ENCODE measurements around the gene ARCN1. TPM values are rescaled to one million over a fixed set of nuclear protein-coding genes. Genes with fewer than 3 reads are reported as not detected.
A peak's percentile ranks its signal among the peaks of the same experiment; 100 is the strongest.

Gene ARCN1
- total and polyA plus RNA-seq, 7 experiments from 2014 or later = 71.2 to 170 (median 123) TPM

- POLR2A ChIA-PET = interaction anchor here (1.4 kb wide), 1 partner anchor 28 kb away, joined by 3 read pairs; no protein-coding TSS in a partner anchor
- CTCF ChIA-PET = no interaction called here
- Mint-ChIP-seq H3K4me3 (peak overlapping the region in 7 of 10 donors; percentile 15 to 52 (median 40)), H3K27me3 (peaks cover 0 to 4% (median 0%) of the 10 kb centered on the region in 5 donors), H3K4me1 (peaks cover 0 to 6% (median 0%) of the 10 kb centered on the region in 7 donors), H3K27ac (no peak overlapping the region), H3K36me3 (no peaks in the 10 kb centered on the region), H3K9me3 (peaks cover 0 to 3% (median 0%) of the 10 kb centered on the region in 11 donors)
- Histone ChIP-seq H3K36me3 (ENCODE audit: control insufficient read depth in 2 of 3, insufficient read depth in 3 of 3, low read length in 3 of 3) (no peaks in the 10 kb centered on the region), H3K27me3 (ENCODE audit: control insufficient read depth in 2 of 2, insufficient read depth in 2 of 2, low read length in 2 of 2) (no peaks in the 10 kb centered on the region), H3K27ac (ENCODE audit: low read depth, low read length) (no peak overlapping the region), H3K4me3 (ENCODE audit: low read length) (no peak overlapping the region), H3K4me1 (ENCODE audit: control insufficient read depth in 2 of 2, insufficient read depth in 2 of 2, low read length in 2 of 2) (no peaks in the 10 kb centered on the region), H3K9me3 (ENCODE audit: control insufficient read depth in 2 of 3, low read length in 3 of 3) (no peaks in the 10 kb centered on the region)
- no peak for DNase-seq
- intact Hi-C loops (cut with micrococcal nuclease) = no loop called here
- ATAC-seq = peak; percentile 32
Observed at GRCh38 chr11:118634431-118635236, 62.4 kb downstream of the ARCN1 start.

GRCh38 chr11:118635237-118635591 is 63.0 kb downstream of the ARCN1 start:
- H3K36me3 ChIP-seq (ENCODE audit: control insufficient read depth in 2 of 3, insufficient read depth in 3 of 3, low read length in 3 of 3) = no peaks in the 10 kb centered on the region
- no peak overlapping the region for H3K4me3 ChIP-seq (ENCODE audit: low read length)
- no peaks in the 10 kb centered on the region for H3K9me3 ChIP-seq (ENCODE audit: control insufficient read depth in 2 of 3, low read length in 3 of 3)
- H3K27ac ChIP-seq (ENCODE audit: low read depth, low read length) = no peak overlapping the region
- Mint-ChIP-seq H3K27me3 (peaks cover 0 to 4% (median 0%) of the 10 kb centered on the region in 5 donors), H3K36me3 (no peaks in the 10 kb centered on the region), H3K4me3 (no peak overlapping the region), H3K27ac (no peak overlapping the region), H3K9me3 (peaks cover 0 to 3% (median 0%) of the 10 kb centered on the region in 11 donors), H3K4me1 (peaks cover 0 to 6% (median 0%) of the 10 kb centered on the region in 7 donors)
- H3K27me3 ChIP-seq (ENCODE audit: control insufficient read depth in 2 of 2, insufficient read depth in 2 of 2, low read length in 2 of 2) = no peaks in the 10 kb centered on the region
- H3K4me1 ChIP-seq (ENCODE audit: control insufficient read depth in 2 of 2, insufficient read depth in 2 of 2, low read length in 2 of 2) = no peaks in the 10 kb centered on the region
- intact Hi-C loops (cut with micrococcal nuclease) = no loop called here
- no peak for DNase-seq
- CTCF ChIA-PET = no interaction called here
- POLR2A ChIA-PET = interaction anchor here (1.4 kb wide), 1 partner anchor 29 kb away, joined by 3 read pairs; no protein-coding TSS in a partner anchor
- no peak for ATAC-seq

- H3K36me3 ChIP-seq (ENCODE audit: control insufficient read depth in 2 of 3, insufficient read depth in 3 of 3, low read length in 3 of 3) = no peaks in the 10 kb centered on the region
- H3K27me3 Mint-ChIP-seq = peaks cover 0 to 4% (median 0%) of the 10 kb centered on the region in 5 donors
- H3K4me1 Mint-ChIP-seq = peaks cover 0 to 6% (median 0%) of the 10 kb centered on the region in 7 donors
- ChIA-PET POLR2A (interaction anchor here (1.4 kb wide), 1 partner anchor 29 kb away, joined by 3 read pairs; no protein-coding TSS in a partner anchor), CTCF (no interaction called here)
- H3K27me3 ChIP-seq (ENCODE audit: control insufficient read depth in 2 of 2, insufficient read depth in 2 of 2, low read length in 2 of 2) = no peaks in the 10 kb centered on the region
- no peaks in the 10 kb centered on the region for H3K9me3 ChIP-seq (ENCODE audit: control insufficient read depth in 2 of 3, low read length in 3 of 3)
- H3K4me1 ChIP-seq (ENCODE audit: control insufficient read depth in 2 of 2, insufficient read depth in 2 of 2, low read length in 2 of 2) = no peaks in the 10 kb centered on the region
- ATAC-seq = no peak
- no peak overlapping the region for H3K4me3 Mint-ChIP-seq
- H3K4me3 ChIP-seq (ENCODE audit: low read length) = no peak overlapping the region
- H3K9me3 Mint-ChIP-seq = peaks cover 0 to 3% (median 0%) of the 10 kb centered on the region in 11 donors
- H3K36me3 Mint-ChIP-seq = no peaks in the 10 kb centered on the region
- no peak for DNase-seq
- no peak overlapping the region for H3K27ac ChIP-seq (ENCODE audit: low read depth, low read length)
- intact Hi-C loops (cut with micrococcal nuclease) = no loop called here
- no peak overlapping the region for H3K27ac Mint-ChIP-seq
Observed at GRCh38 chr11:118635642-118636041, 63.4 kb downstream of the ARCN1 start.

- Histone ChIP-seq H3K4me1 (ENCODE audit: control insufficient read depth in 2 of 2, insufficient read depth in 2 of 2, low read length in 2 of 2) (no peaks in the 10 kb centered on the region), H3K4me3 (ENCODE audit: low read length) (no peak overlapping the region), H3K27ac (ENCODE audit: low read depth, low read length) (no peak overlapping the region), H3K9me3 (ENCODE audit: control insufficient read depth in 2 of 3, low read length in 3 of 3) (no peaks in the 10 kb centered on the region), H3K27me3 (ENCODE audit: control insufficient read depth in 2 of 2, insufficient read depth in 2 of 2, low read length in 2 of 2) (no peaks in the 10 kb centered on the region), H3K36me3 (ENCODE audit: control insufficient read depth in 2 of 3, insufficient read depth in 3 of 3, low read length in 3 of 3) (no peaks in the 10 kb centered on the region)
- intact Hi-C loops (cut with micrococcal nuclease) = no loop called here
- ChIA-PET POLR2A (interaction anchor here (0.7 kb wide), 1 partner anchor 368 kb away, joined by 3 read pairs; no protein-coding TSS in a partner anchor), CTCF (interaction anchor here (0.7 kb wide), 1 partner anchor 301 kb away, joined by 3 read pairs; no protein-coding TSS in a partner anchor)
- no peaks in the 10 kb centered on the region for H3K36me3 Mint-ChIP-seq
- H3K9me3 Mint-ChIP-seq = peaks cover 0 to 3% (median 0%) of the 10 kb centered on the region in 11 donors
- DNase-seq (no peak), ATAC-seq (no peak)
- H3K4me3 Mint-ChIP-seq = no peak overlapping the region
- no peak overlapping the region for H3K27ac Mint-ChIP-seq
- peaks cover 0 to 6% (median 0%) of the 10 kb centered on the region in 7 donors for H3K4me1 Mint-ChIP-seq
- peaks cover 0 to 4% (median 0%) of the 10 kb centered on the region in 5 donors for H3K27me3 Mint-ChIP-seq
Observed at GRCh38 chr11:118636569-118637290, 64.5 kb downstream of the ARCN1 start.

GRCh38 chr11:118638726-118639125 is 66.5 kb downstream of the ARCN1 start:
- POLR2A ChIA-PET = no interaction called here
- Mint-ChIP-seq H3K36me3 (no peaks in the 10 kb centered on the region), H3K4me1 (peaks cover 0 to 8% (median 0%) of the 10 kb centered on the region in 7 donors), H3K4me3 (no peak overlapping the region), H3K9me3 (peaks cover 0 to 3% (median 0%) of the 10 kb centered on the region in 11 donors), H3K27ac (no peak overlapping the region), H3K27me3 (peaks cover 0 to 4% (median 0%) of the 10 kb centered on the region in 5 donors)
- Histone ChIP-seq H3K27me3 (ENCODE audit: control insufficient read depth in 2 of 2, insufficient read depth in 2 of 2, low read length in 2 of 2) (no peaks in the 10 kb centered on the region), H3K36me3 (ENCODE audit: control insufficient read depth in 2 of 3, insufficient read depth in 3 of 3, low read length in 3 of 3) (no peaks in the 10 kb centered on the region), H3K9me3 (ENCODE audit: control insufficient read depth in 2 of 3, low read length in 3 of 3) (no peaks in the 10 kb centered on the region), H3K27ac (ENCODE audit: low read depth, low read length) (no peak overlapping the region), H3K4me3 (ENCODE audit: low read length) (no peak overlapping the region), H3K4me1 (ENCODE audit: control insufficient read depth in 2 of 2, insufficient read depth in 2 of 2, low read length in 2 of 2) (no peaks in the 10 kb centered on the region)
- ATAC-seq = no peak
- intact Hi-C loops (cut with micrococcal nuclease) = no loop called here
- no peak for DNase-seq
- CTCF ChIA-PET = no interaction called here

GRCh38 chr11:118639899-118640298 is 67.7 kb downstream of the ARCN1 start:
- Histone ChIP-seq H3K9me3 (ENCODE audit: control insufficient read depth in 2 of 3, low read length in 3 of 3) (no peaks in the 10 kb centered on the region), H3K27me3 (ENCODE audit: control insufficient read depth in 2 of 2, insufficient read depth in 2 of 2, low read length in 2 of 2) (no peaks in the 10 kb centered on the region), H3K4me3 (ENCODE audit: low read length) (no peak overlapping the region), H3K27ac (ENCODE audit: low read depth, low read length) (no peak overlapping the region), H3K4me1 (ENCODE audit: control insufficient read depth in 2 of 2, insufficient read depth in 2 of 2, low read length in 2 of 2) (no peaks in the 10 kb centered on the region), H3K36me3 (ENCODE audit: control insufficient read depth in 2 of 3, insufficient read depth in 3 of 3, low read length in 3 of 3) (no peaks in the 10 kb centered on the region)
- H3K27me3 Mint-ChIP-seq = peaks cover 0 to 4% (median 0%) of the 10 kb centered on the region in 5 donors
- no peak overlapping the region for H3K4me3 Mint-ChIP-seq
- intact Hi-C loops (cut with micrococcal nuclease) = no loop called here
- H3K4me1 Mint-ChIP-seq = peaks cover 0 to 2% (median 0%) of the 10 kb centered on the region in 7 donors
- DNase-seq (no peak), ATAC-seq (no peak)
- no peak overlapping the region for H3K27ac Mint-ChIP-seq
- ChIA-PET CTCF (no interaction called here), POLR2A (interaction anchor here (1.0 kb wide), 1 partner anchor 26 kb away, joined by 4 read pairs; no protein-coding TSS in a partner anchor)
- H3K36me3 Mint-ChIP-seq = peaks cover 0 to 3% (median 0%) of the 10 kb centered on the region in 5 donors
- H3K9me3 Mint-ChIP-seq = peaks cover 0 to 3% (median 0%) of the 10 kb centered on the region in 11 donors

Data from naive thymus-derived CD4-positive, alpha-beta T cell (primary cell).